Neural crest cell (in vitro differentiated cells): ENCODE data around the gene CPNE7. TPM values are rescaled to one million over a fixed set of nuclear protein-coding genes. Genes with fewer than 3 reads are reported as not detected.

Experiments
- DNase-seq: peaks from one replicate; pipeline ENCODE4 v3.0.0; 2021; ENCODE audit warnings: low read depth, mixed read lengths, low spot score
- H3K27ac Mint-ChIP-seq: one replicate; pipeline ENCODE4 v1.8.0; 2021; ENCODE audit warnings: mild to moderate bottlenecking, mixed read lengths; ENCODE audit not compliant: unreplicated experiment
- H3K27me3 Mint-ChIP-seq: 2 replicates; pipeline ENCODE4 v1.8.0; 2021; ENCODE audit warnings: low read depth, mild to moderate bottlenecking, mixed read lengths
- H3K36me3 Mint-ChIP-seq: 2 replicates; pipeline ENCODE4 v1.8.0; 2021; ENCODE audit warnings: low read depth, mild to moderate bottlenecking, mixed read lengths
- H3K4me1 Mint-ChIP-seq: 2 replicates; pipeline ENCODE4 v1.8.0; 2021; ENCODE audit warnings: mixed read lengths
- H3K4me3 Mint-ChIP-seq: one replicate; pipeline ENCODE4 v1.8.0; 2021; ENCODE audit warnings: mild to moderate bottlenecking, mixed read lengths
- H3K9me3 Mint-ChIP-seq: 2 replicates; pipeline ENCODE4 v1.8.0; 2021; ENCODE audit warnings: mixed read lengths
- total RNA-seq: library from RNA; stranded (reverse); gene quantifications from 2 replicates; pipeline ENCODE4 v1.2.1, GENCODE V29; 2021
- TF ChIP-seq, protein P1 (sequence below): fragments of 200-600 bp; sonication (generic); conservative IDR thresholded peaks from 2 replicates; pipeline ENCODE4 v1.5.0; 2021; ENCODE audit warnings: antibody characterized with exemption, mild to moderate bottlenecking

CPNE7 gene
- total RNA-seq, 1 donor from 2014 or later: 2.7 TPM

DNA sequence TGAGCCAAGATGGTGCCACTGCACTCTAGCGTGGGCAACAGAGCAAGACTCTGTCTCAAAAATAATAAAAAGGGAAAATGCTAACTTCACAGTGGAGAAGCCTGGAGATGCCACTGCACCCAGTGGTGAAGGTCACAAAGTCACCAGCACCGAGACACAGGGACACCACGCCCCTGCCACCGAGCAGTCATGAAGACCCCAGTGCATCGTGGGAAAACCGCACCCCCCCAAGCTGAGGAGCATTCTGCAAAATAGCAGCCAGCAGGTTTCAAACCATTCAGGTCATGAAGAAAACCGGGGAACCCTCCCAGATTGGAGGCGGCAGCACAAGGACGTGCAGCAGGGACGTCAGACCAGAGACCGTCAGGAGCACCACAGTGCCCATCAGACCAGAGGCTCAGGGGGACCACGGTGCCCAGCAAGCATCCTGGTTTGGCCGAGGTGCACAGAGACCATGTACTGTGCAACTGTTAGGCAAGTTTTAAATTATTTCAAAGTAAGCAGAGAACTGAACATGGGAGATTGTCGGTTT lies 68.3 kb downstream of the CPNE7 start:
- no peaks in the 10 kb centered on the region for H3K36me3 Mint-ChIP-seq
- DNase-seq: no peak
- TF ChIP-seq, protein P1, sequence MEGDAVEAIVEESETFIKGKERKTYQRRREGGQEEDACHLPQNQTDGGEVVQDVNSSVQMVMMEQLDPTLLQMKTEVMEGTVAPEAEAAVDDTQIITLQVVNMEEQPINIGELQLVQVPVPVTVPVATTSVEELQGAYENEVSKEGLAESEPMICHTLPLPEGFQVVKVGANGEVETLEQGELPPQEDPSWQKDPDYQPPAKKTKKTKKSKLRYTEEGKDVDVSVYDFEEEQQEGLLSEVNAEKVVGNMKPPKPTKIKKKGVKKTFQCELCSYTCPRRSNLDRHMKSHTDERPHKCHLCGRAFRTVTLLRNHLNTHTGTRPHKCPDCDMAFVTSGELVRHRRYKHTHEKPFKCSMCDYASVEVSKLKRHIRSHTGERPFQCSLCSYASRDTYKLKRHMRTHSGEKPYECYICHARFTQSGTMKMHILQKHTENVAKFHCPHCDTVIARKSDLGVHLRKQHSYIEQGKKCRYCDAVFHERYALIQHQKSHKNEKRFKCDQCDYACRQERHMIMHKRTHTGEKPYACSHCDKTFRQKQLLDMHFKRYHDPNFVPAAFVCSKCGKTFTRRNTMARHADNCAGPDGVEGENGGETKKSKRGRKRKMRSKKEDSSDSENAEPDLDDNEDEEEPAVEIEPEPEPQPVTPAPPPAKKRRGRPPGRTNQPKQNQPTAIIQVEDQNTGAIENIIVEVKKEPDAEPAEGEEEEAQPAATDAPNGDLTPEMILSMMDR: no peak
- H3K9me3 Mint-ChIP-seq: no peaks in the 10 kb centered on the region
- H3K4me1 Mint-ChIP-seq: peaks cover 9% of the 10 kb centered on the region
- no peak overlapping the region for H3K4me3 Mint-ChIP-seq
- no peak overlapping the region for H3K27ac Mint-ChIP-seq
- H3K27me3 Mint-ChIP-seq: no peaks in the 10 kb centered on the region

DNA sequence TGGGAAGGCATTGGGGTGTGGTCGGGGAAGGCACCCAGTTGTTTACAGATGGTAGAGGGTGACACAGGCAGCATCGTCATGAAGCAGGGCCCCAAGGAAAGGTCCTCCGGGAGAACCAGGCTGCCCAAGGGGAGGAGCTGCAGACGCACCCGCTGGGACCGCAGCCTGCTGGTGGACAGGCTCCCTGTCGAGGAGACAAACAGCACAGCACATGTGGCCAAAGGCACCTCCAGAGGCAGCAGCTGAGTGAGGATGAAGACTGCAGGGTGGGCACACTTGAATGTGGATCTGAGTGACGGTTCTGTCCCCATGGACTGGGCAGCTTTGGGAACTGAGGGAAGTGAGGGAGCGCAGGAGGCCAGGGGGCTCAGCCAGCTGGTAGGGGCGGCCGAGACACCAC lies 69.6 kb downstream of the CPNE7 start:
- H3K36me3 Mint-ChIP-seq: no peaks in the 10 kb centered on the region
- H3K27me3 Mint-ChIP-seq: no peaks in the 10 kb centered on the region
- TF ChIP-seq, protein P1: no peak
- H3K4me1 Mint-ChIP-seq: peaks cover 9% of the 10 kb centered on the region
- H3K9me3 Mint-ChIP-seq: no peaks in the 10 kb centered on the region
- no peak for DNase-seq
- H3K4me3 Mint-ChIP-seq: no peak overlapping the region
- H3K27ac Mint-ChIP-seq: peak overlapping the region; percentile 75

DNA sequence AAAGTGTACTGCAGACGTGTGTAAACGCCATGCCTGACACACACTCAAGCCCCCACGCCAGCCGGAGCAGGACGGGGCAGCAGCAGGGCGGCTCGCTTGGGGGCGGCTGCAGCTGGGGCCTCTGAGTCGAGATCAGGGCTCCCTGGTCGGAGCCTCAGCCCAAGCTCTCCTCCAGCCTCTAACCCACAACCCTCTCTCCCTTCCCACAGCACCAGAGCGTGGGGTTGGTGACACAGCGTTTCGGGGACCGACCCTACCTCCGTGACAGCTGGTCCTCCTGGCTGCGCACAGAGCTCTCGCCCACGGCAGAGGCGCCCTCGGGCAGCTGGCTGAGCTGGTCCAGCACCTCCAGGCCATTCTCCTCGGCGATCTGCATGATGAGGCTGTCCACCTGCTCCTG lies 70.7 kb downstream of the CPNE7 start:
- no peak overlapping the region for H3K27ac Mint-ChIP-seq
- no peaks in the 10 kb centered on the region for H3K4me1 Mint-ChIP-seq
- H3K4me3 Mint-ChIP-seq: no peak overlapping the region
- H3K27me3 Mint-ChIP-seq: no peaks in the 10 kb centered on the region
- no peaks in the 10 kb centered on the region for H3K9me3 Mint-ChIP-seq
- no peaks in the 10 kb centered on the region for H3K36me3 Mint-ChIP-seq
- no peak for DNase-seq
- TF ChIP-seq, protein P1: no peak

Other genes starting within 250 kb of the CPNE7 start
- 144 and 164 TPM in 2 replicates for gene ANKRD11, start 85.2 kb upstream of the CPNE7 start, total RNA-seq
- 134 and 137 TPM in 2 replicates for gene SPG7, start 67.4 kb upstream of the CPNE7 start, total RNA-seq
- gene RPL13, start 15.1 kb upstream of the CPNE7 start, total RNA-seq: 2,012 and 2,013 TPM in 2 replicates
- gene DPEP1, start 37.9 kb downstream of the CPNE7 start, total RNA-seq: 0.21 and 0.41 TPM in 2 replicates
- gene CHMP1A, start 82.0 kb downstream of the CPNE7 start, total RNA-seq: 93.9 and 102 TPM in 2 replicates
- 41.7 and 42.6 TPM in 2 replicates for gene SPATA33, start 82.1 kb downstream of the CPNE7 start, total RNA-seq
- 127 and 131 TPM in 2 replicates for gene CDK10, start 110.9 kb downstream of the CPNE7 start, total RNA-seq
- gene SPATA2L, start 125.9 kb downstream of the CPNE7 start, total RNA-seq: 8.6 and 10.6 TPM in 2 replicates
- 18.0 and 20.2 TPM in 2 replicates for gene VPS9D1, start 145.1 kb downstream of the CPNE7 start, total RNA-seq
- gene ZNF276, start 145.8 kb downstream of the CPNE7 start, total RNA-seq: 31.6 and 32.9 TPM in 2 replicates
- 118 and 129 TPM in 2 replicates for gene FANCA, start 240.9 kb downstream of the CPNE7 start, total RNA-seq